Activated CD4-positive, alpha-beta memory T cell treated with anti-CD3 and anti-CD28 coated beads, Interleukin-2, amount 10 ng/mL, durations not matched to agents 7 days and 5 days (primary cell): ENCODE measurements around the gene MBP. TPM values are rescaled to one million over a fixed set of nuclear protein-coding genes. Genes with fewer than 3 reads are reported as not detected.

Source experiments
- CTCF ChIA-PET: fragments of 350-600 bp; sonication (Branson Sonifier 250); formaldehyde crosslinking; loops from one replicate; lab custom pipeline; 2021; ENCODE audit warnings: antibody characterized with exemption, inconsistent platforms; lab: Charles Lee
- POLR2A ChIA-PET: fragments of 350-600 bp; sonication (Branson Sonifier 250); formaldehyde crosslinking; loops from one replicate; lab custom pipeline; 2021; ENCODE audit warnings: antibody characterized with exemption; lab: Charles Lee
- DNase-seq: peaks from one replicate; pipeline ENCODE4 v3.0.0-alpha.2; 2020
- H3K27ac Mint-ChIP-seq: one replicate; pipeline ENCODE4 v1.8.0; 2021; ENCODE audit warnings: mild to moderate bottlenecking, mixed read lengths
- H3K27me3 Mint-ChIP-seq: one replicate; pipeline ENCODE4 v1.8.0; 2021; ENCODE audit warnings: mixed read lengths
- H3K36me3 Mint-ChIP-seq: one replicate; pipeline ENCODE4 v1.8.0; 2021; ENCODE audit warnings: low read depth, mixed read lengths
- H3K4me1 Mint-ChIP-seq: one replicate; pipeline ENCODE4 v1.8.0; 2021; ENCODE audit warnings: mixed read lengths
- H3K4me3 Mint-ChIP-seq: one replicate; pipeline ENCODE4 v1.8.0; 2021; ENCODE audit warnings: mild to moderate bottlenecking, mixed read lengths
- H3K9me3 Mint-ChIP-seq: one replicate; pipeline ENCODE4 v1.8.0; 2021; ENCODE audit warnings: mixed read lengths
- total RNA-seq, 2 experiments: library from RNA; stranded (reverse); gene quantifications; one replicate each; pipeline ENCODE4 v1.2.3, GENCODE V29; 2021

Gene MBP
- total RNA-seq, 2 experiments from 2014 or later = 81.4 to 95.3 TPM

DNA sequence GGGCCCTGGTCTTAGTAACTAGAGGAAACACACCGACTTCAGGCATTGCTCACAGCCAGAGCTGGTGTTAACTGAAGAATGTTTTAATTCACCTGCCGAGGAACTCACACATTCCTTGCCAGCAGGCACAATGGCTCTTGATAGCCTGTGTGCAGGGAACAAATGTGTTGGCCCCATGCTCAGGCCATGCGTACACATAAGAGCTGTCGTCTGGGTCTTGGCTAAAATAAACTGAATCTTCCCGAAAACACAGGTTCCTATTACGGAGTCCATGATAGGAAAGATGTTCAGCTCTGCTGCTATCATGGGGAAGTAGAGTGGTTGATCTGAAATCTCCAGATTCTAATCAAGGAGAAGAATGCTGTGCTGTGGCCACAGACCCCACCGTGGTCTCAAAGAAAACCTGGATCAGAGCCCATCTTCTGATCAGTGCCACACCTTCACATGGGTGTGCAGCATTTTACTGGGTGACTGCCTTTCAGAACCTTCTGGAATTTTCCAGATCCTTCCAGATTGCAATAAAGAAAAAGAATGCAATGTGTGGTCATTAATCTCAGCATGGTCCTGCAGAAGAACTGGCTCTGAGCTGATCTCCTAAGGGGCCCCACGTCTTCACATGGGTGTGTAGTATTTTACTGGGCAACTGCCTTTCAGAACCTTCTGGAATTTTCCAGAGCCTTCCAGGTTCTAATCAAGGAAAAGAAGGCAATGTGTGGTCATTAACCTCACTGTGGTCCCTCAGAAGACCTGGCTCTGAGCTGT lies 17.2 kb downstream of the MBP start:
- no peaks in the 10 kb centered on the region for H3K27me3 Mint-ChIP-seq
- peaks cover 68% of the 10 kb centered on the region for H3K4me1 Mint-ChIP-seq
- POLR2A ChIA-PET = interaction anchor here (0.7 to 2.2 kb wide), 5 partner anchors 9 to 17 kb away, joined by 3 to 11 read pairs (median 3); partner anchors contain the start of gene MBP
- CTCF ChIA-PET = no interaction called here
- no peak overlapping the region for H3K4me3 Mint-ChIP-seq
- no peaks in the 10 kb centered on the region for H3K9me3 Mint-ChIP-seq
- peaks cover 61% of the 10 kb centered on the region for H3K36me3 Mint-ChIP-seq
- peak overlapping the region; percentile 48 for H3K27ac Mint-ChIP-seq
- DNase-seq = no peak

DNA sequence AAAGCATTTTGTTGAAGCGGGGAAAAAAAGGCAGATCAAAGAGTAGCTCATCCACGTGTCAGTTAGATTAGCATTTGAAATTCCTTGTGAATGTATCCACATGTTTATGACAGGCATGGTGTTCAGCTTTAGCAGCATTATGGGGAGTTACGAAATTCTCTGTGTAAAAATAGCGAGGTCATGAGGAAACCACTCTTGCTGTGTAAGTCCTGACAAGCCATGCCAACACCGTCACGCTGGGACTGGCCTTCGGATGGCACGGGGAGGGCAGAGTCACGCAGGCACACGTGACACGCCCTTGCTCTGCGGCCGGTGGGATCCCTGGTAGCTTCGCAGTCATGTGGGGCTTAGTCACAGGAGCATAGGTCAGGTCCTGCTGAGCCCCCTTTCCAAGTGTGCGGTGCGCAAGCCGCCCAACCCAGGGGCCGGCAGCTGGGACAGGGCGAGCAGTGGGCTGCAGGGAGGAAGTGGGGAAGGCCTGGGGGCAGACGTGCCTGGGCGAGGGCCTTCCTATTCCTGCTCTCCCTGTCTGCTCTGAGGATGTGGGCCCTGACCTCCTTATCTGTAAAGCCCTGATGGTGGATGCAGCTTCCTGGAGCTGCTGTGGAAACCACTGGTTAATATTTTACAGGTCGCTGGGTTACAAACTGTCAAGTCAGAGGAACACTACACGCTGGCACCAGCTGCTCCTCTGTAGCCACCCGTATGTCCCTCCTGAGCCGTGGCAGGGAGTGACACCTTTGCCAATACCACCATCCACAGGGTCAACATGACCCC lies 18.0 kb downstream of the MBP start:
- Mint-ChIP-seq H3K4me3 (no peak overlapping the region), H3K36me3 (peaks cover 58% of the 10 kb centered on the region), H3K4me1 (peaks cover 73% of the 10 kb centered on the region), H3K9me3 (no peaks in the 10 kb centered on the region), H3K27ac (peak overlapping the region; percentile 24), H3K27me3 (no peaks in the 10 kb centered on the region)
- CTCF ChIA-PET = interaction anchor here (1.2 kb wide), 1 partner anchor 10 kb away, joined by 4 read pairs; no protein-coding TSS in a partner anchor
- POLR2A ChIA-PET = interaction anchor here (0.7 to 2.2 kb wide), 7 partner anchors 8 to 60 kb away, joined by 3 to 11 read pairs (median 3); partner anchors contain the start of gene MBP
- DNase-seq = no peak

DNA sequence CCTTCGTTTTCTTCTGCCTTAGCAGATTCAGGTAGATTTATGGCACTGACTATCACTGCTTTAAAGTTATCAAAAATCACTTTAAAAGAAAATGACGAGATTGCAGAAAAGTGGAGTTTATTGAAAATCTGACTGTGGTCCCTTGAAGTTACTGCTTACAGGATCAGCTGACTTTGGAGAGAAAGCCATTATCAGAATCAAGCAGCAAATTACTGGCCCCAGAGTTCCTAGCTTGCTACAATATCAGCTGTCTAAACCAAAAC lies 18.5 kb downstream of the MBP start:
- Mint-ChIP-seq H3K4me1 (peaks cover 74% of the 10 kb centered on the region), H3K9me3 (no peaks in the 10 kb centered on the region), H3K36me3 (peaks cover 55% of the 10 kb centered on the region), H3K27ac (no peak overlapping the region), H3K27me3 (no peaks in the 10 kb centered on the region), H3K4me3 (no peak overlapping the region)
- ChIA-PET POLR2A (interaction anchor here (0.7 to 2.2 kb wide), 7 partner anchors 9 to 60 kb away, joined by 3 to 11 read pairs (median 3); partner anchors contain the start of gene MBP), CTCF (interaction anchor here (1.2 kb wide), 1 partner anchor 10 kb away, joined by 4 read pairs; no protein-coding TSS in a partner anchor)
- no peak for DNase-seq

DNA sequence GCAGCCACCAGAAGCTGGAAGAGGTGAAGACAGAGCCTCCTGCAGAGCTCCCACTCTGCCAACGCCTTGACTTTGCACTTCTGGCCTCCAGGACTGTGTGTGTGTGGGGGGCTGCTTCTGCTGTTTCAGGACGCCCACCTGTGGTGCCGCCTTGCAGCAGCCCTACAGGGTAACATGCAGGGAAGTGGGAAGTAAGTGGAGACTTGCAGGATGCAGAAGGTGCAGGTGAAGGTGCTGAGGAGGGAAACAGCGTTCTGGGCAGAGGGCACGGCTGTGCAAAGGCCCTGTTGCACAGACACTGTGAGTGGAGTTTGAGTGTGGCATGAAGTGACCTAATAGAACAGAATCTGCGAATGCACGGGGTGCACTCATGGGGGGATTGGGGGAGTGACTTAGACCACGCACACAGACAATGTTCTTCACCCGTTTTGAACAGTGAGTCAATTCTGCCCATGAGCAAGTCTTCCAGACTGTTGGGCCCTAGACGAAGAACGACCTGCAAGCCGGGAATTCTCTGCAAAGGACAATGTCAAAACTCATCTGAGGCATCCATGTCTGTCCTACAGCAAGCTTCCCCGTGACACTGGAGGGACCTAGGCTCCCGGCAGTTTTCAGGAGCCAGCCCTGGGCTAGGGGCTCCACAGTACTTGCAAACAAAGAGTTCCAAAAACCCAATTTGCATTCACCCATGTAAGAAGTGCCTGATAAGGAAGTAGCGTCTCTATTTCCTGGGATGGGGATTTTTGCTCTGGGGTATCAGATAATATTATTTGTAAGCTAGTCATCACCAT lies 19.0 kb downstream of the MBP start:
- H3K27me3 Mint-ChIP-seq = no peaks in the 10 kb centered on the region
- no peak for DNase-seq
- H3K4me1 Mint-ChIP-seq = peaks cover 77% of the 10 kb centered on the region
- POLR2A ChIA-PET = interaction anchor here (0.7 to 9.7 kb wide), 7 partner anchors 9 to 59 kb away, joined by 3 to 137 read pairs (median 4); partner anchors contain the start of gene MBP
- no peak overlapping the region for H3K4me3 Mint-ChIP-seq
- CTCF ChIA-PET = interaction anchor here (1.2 kb wide), 1 partner anchor 11 kb away, joined by 4 read pairs; no protein-coding TSS in a partner anchor
- H3K36me3 Mint-ChIP-seq = peaks cover 52% of the 10 kb centered on the region
- no peak overlapping the region for H3K27ac Mint-ChIP-seq
- H3K9me3 Mint-ChIP-seq = no peaks in the 10 kb centered on the region

GRCh38 chr18:77112747-77113092 lies 19.9 kb downstream of the MBP start:
- Mint-ChIP-seq H3K36me3 (peaks cover 51% of the 10 kb centered on the region), H3K9me3 (no peaks in the 10 kb centered on the region), H3K4me3 (no peak overlapping the region), H3K27ac (no peak overlapping the region), H3K27me3 (no peaks in the 10 kb centered on the region), H3K4me1 (peaks cover 84% of the 10 kb centered on the region)
- ChIA-PET POLR2A (interaction anchor here (2.9 to 9.7 kb wide), 2 partner anchors 11 to 17 kb away, joined by 10 to 137 read pairs; partner anchors contain the start of gene MBP), CTCF (no interaction called here)
- no peak for DNase-seq

DNA sequence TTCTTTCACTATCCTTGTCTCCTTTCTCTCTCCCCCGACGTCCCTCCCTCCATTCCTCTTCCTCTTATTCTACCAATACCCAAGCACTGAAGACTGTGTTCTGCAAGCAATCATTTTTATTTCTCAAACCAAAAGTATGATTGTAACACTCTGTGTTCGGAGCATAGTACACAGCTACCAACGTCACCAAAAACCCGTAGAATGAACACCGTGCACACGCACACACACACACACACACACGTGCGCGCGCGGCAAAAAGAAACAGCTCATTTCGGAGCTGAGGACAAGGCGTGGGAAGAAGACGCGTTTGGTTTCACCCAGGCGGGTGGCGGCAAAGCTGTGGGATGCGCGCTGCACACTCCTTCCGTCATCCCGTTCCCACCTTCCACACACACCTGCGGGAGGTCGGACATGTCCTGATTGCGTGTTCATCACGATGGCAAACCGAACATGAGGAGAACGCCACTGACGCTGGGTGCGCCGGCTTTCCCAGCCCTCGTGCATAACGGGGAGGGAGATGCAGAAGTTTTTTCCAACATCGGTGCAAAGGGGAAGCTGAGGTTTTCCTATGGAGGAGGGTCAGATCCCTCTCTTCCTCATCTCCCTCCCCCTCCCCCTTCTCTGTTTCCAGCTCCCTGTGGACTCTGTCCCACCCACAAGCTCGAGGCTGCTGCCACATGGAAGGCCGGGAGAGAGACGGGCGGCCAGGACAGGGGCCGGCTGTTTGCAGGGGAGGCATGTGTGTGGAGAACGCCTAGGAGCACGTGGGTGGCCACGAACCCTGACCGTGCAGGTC lies 20.4 kb downstream of the MBP start:
- Mint-ChIP-seq H3K36me3 (peaks cover 51% of the 10 kb centered on the region), H3K27ac (no peak overlapping the region), H3K9me3 (no peaks in the 10 kb centered on the region), H3K4me3 (no peak overlapping the region), H3K4me1 (peaks cover 86% of the 10 kb centered on the region), H3K27me3 (no peaks in the 10 kb centered on the region)
- DNase-seq = no peak
- ChIA-PET POLR2A (interaction anchor here (1.7 to 9.7 kb wide), 3 partner anchors 12 to 49 kb away, joined by 4 to 137 read pairs (median 10); partner anchors contain the start of gene MBP), CTCF (interaction anchor here (1.5 kb wide), 1 partner anchor 10 kb away, joined by 3 read pairs; no protein-coding TSS in a partner anchor)

DNA sequence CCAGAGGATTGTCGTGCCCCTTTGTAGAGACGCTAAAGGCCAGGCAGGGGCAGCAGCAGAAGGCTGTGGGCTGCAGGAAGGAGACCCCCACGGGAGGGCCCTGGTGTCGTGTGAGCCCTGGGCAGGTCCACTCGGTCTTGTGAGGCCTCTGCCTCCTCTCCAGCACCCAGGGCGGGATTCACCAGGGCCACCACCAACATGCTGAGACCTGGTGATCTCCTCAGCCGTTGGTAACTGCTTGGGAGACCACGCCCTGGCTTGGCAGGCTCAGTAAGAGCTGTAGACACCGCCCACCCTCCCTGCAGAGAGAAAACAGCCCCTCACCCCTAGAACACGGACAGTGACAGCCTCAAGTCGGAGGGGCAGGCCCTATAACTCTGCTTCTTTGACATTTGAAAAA lies 21.1 kb downstream of the MBP start:
- ChIA-PET POLR2A (interaction anchor here (1.7 to 9.7 kb wide), 3 partner anchors 12 to 48 kb away, joined by 4 to 137 read pairs (median 10); partner anchors contain the start of gene MBP), CTCF (interaction anchor here (1.5 kb wide), 1 partner anchor 10 kb away, joined by 3 read pairs; no protein-coding TSS in a partner anchor)
- DNase-seq = no peak
- peaks cover 89% of the 10 kb centered on the region for H3K4me1 Mint-ChIP-seq
- H3K9me3 Mint-ChIP-seq = peaks cover under 1% of the 10 kb centered on the region
- no peaks in the 10 kb centered on the region for H3K27me3 Mint-ChIP-seq
- H3K27ac Mint-ChIP-seq = no peak overlapping the region
- H3K4me3 Mint-ChIP-seq = no peak overlapping the region
- H3K36me3 Mint-ChIP-seq = peaks cover 51% of the 10 kb centered on the region

- Mint-ChIP-seq H3K27me3 (no peaks in the 10 kb centered on the region), H3K4me3 (no peak overlapping the region), H3K4me1 (peaks cover 89% of the 10 kb centered on the region), H3K27ac (no peak overlapping the region), H3K9me3 (peaks cover 4% of the 10 kb centered on the region), H3K36me3 (peaks cover 51% of the 10 kb centered on the region)
- DNase-seq = no peak
- ChIA-PET POLR2A (interaction anchor here (1.7 to 9.7 kb wide), 3 partner anchors 13 to 47 kb away, joined by 4 to 137 read pairs (median 10); partner anchors contain the start of gene MBP), CTCF (interaction anchor here (1.5 kb wide), 1 partner anchor 11 kb away, joined by 3 read pairs; no protein-coding TSS in a partner anchor)
These were observed 21.6 kb downstream of the MBP start for GRCh38 chr18:77110936-77111335.

GRCh38 chr18:77110400-77110799 lies 22.2 kb downstream of the MBP start:
- CTCF ChIA-PET = interaction anchor here (1.5 kb wide), 1 partner anchor 12 kb away, joined by 3 read pairs; no protein-coding TSS in a partner anchor
- Mint-ChIP-seq H3K4me3 (no peak overlapping the region), H3K4me1 (peaks cover 92% of the 10 kb centered on the region), H3K36me3 (peaks cover 55% of the 10 kb centered on the region), H3K27me3 (no peaks in the 10 kb centered on the region), H3K9me3 (peaks cover 4% of the 10 kb centered on the region), H3K27ac (peak overlapping the region; percentile 40)
- no peak for DNase-seq
- POLR2A ChIA-PET = interaction anchor here (1.7 to 11.3 kb wide), 5 partner anchors 11 to 47 kb away, joined by 4 to 437 read pairs (median 80); partner anchors contain the start of gene MBP

- no peak for DNase-seq
- Mint-ChIP-seq H3K4me3 (no peak overlapping the region), H3K27me3 (no peaks in the 10 kb centered on the region), H3K27ac (peak overlapping the region; percentile 36), H3K4me1 (peaks cover 91% of the 10 kb centered on the region), H3K9me3 (peaks cover 4% of the 10 kb centered on the region), H3K36me3 (peaks cover 58% of the 10 kb centered on the region)
- CTCF ChIA-PET = no interaction called here
- POLR2A ChIA-PET = interaction anchor here (7.2 to 11.3 kb wide), 3 partner anchors 12 to 41 kb away, joined by 80 to 437 read pairs (median 137); partner anchors contain the start of gene MBP
These were observed 22.9 kb downstream of the MBP start for GRCh38 chr18:77109648-77110019.
